GM10266 (cell line): Measurements from ENCODE around the gene ZNF630.
A peak's percentile ranks its signal among the peaks of the same experiment; 100 is the strongest.
"Not testable (repeated sequence)": the region's sequence is repeated elsewhere in the genome, so short reads cannot be mapped to it uniquely, and the experiment has no call there.

Source experiments
- DNase-seq: peaks from one replicate; pipeline ENCODE4 v3.0.0; 2012; ENCODE audit errors: extremely low spot score
- CTCF ChIP-seq: IDR thresholded peaks from 2 replicates; pipeline ENCODE4 v1.5.1; 2012; ENCODE audit warnings: mild to moderate bottlenecking, low read depth; ENCODE audit not compliant: control insufficient read depth, insufficient read depth; ENCODE audit errors: missing control alignments

ZNF630 gene

GRCh38 chrX:48028091-48028490 lies 43.3 kb downstream of the ZNF630 start:
- TF ChIP-seq CTCF, result no peak
- no peak for DNase-seq

- not testable (repeated sequence) for DNase-seq
These were observed 43.9 kb downstream of the ZNF630 start for GRCh38 chrX:48027545-48027944.

- DNase-seq, result peak; percentile 27
- peak; percentile 63 for TF ChIP-seq CTCF
These were observed 45.9 kb downstream of the ZNF630 start for GRCh38 chrX:48025561-48025960.

- TF ChIP-seq CTCF, result no peak
- DNase-seq, result no peak
These were observed 48.7 kb downstream of the ZNF630 start for GRCh38 chrX:48022738-48023137.

GRCh38 chrX:48022100-48022499 lies 49.3 kb downstream of the ZNF630 start:
- TF ChIP-seq CTCF, result no peak
- DNase-seq, result no peak

GRCh38 chrX:48021026-48021900 lies 50.2 kb downstream of the ZNF630 start:
- DNase-seq, result peak; percentile 52
- no peak for TF ChIP-seq CTCF

GRCh38 chrX:48020472-48020871 lies 51.0 kb downstream of the ZNF630 start:
- DNase-seq, result not testable (repeated sequence)

GRCh38 chrX:48019892-48020291 lies 51.5 kb downstream of the ZNF630 start:
- DNase-seq, result not testable (repeated sequence)

GRCh38 chrX:48016583-48017310 lies 54.7 kb downstream of the ZNF630 start:
- DNase-seq, result not testable (repeated sequence)

- not testable (repeated sequence) for DNase-seq
These were observed 61.9 kb downstream of the ZNF630 start for GRCh38 chrX:48009445-48009960.
